Type B pancreatic cell (in vitro differentiated cells): ENCODE data around the gene C4orf50. TPM values are rescaled to one million over a fixed set of nuclear protein-coding genes. Genes with fewer than 3 reads are reported as not detected.
"Not testable (repeated sequence)": the region's sequence is repeated elsewhere in the genome, so short reads cannot be mapped to it uniquely, and the experiment has no call there.

Source experiments
- DNase-seq: peaks from one replicate; pipeline ENCODE4 v3.0.0; 2021; ENCODE audit warnings: mixed read lengths; ENCODE audit not compliant: unreplicated experiment; ENCODE audit errors: extremely low spot score
- H3K27ac Mint-ChIP-seq: 2 replicates; pipeline ENCODE4 v1.8.0; 2021; ENCODE audit warnings: mild to moderate bottlenecking, mixed read lengths
- H3K27me3 Mint-ChIP-seq: 2 replicates; pipeline ENCODE4 v1.8.0; 2021; ENCODE audit warnings: mixed read lengths
- H3K36me3 Mint-ChIP-seq: 2 replicates; pipeline ENCODE4 v1.8.0; 2021; ENCODE audit warnings: mixed read lengths
- H3K4me1 Mint-ChIP-seq: one replicate; pipeline ENCODE4 v1.8.0; 2021; ENCODE audit warnings: mixed read lengths; ENCODE audit not compliant: unreplicated experiment
- H3K4me3 Mint-ChIP-seq: 2 replicates; pipeline ENCODE4 v1.8.0; 2021; ENCODE audit warnings: mild to moderate bottlenecking, mixed read lengths
- H3K9me3 Mint-ChIP-seq: 2 replicates; pipeline ENCODE4 v1.8.0; 2021; ENCODE audit warnings: mixed read lengths
- CTCF ChIP-seq: fragments of 200-600 bp; sonication (generic); conservative IDR thresholded peaks from 2 replicates; pipeline ENCODE4 v1.5.0; 2021; ENCODE audit warnings: antibody characterized with exemption, mild to moderate bottlenecking
- total RNA-seq: library from RNA; stranded (reverse); gene quantifications from 2 replicates; pipeline ENCODE4 v1.2.1, GENCODE V29; 2021; ENCODE audit warnings: low replicate concordance

Gene C4orf50
- total RNA-seq, 1 donor from 2014 or later, result 0.19 TPM

GRCh38 chr4:5866841-5867813, 151.1 kb downstream of the C4orf50 start:
- H3K4me1 Mint-ChIP-seq, result no peaks in the 10 kb centered on the region
- no peak overlapping the region for H3K4me3 Mint-ChIP-seq
- no peaks in the 10 kb centered on the region for H3K36me3 Mint-ChIP-seq
- no peak for DNase-seq
- H3K9me3 Mint-ChIP-seq, result no peaks in the 10 kb centered on the region
- no peak for TF ChIP-seq CTCF
- peaks cover 9% of the 10 kb centered on the region for H3K27me3 Mint-ChIP-seq
- no peak overlapping the region for H3K27ac Mint-ChIP-seq

DNA sequence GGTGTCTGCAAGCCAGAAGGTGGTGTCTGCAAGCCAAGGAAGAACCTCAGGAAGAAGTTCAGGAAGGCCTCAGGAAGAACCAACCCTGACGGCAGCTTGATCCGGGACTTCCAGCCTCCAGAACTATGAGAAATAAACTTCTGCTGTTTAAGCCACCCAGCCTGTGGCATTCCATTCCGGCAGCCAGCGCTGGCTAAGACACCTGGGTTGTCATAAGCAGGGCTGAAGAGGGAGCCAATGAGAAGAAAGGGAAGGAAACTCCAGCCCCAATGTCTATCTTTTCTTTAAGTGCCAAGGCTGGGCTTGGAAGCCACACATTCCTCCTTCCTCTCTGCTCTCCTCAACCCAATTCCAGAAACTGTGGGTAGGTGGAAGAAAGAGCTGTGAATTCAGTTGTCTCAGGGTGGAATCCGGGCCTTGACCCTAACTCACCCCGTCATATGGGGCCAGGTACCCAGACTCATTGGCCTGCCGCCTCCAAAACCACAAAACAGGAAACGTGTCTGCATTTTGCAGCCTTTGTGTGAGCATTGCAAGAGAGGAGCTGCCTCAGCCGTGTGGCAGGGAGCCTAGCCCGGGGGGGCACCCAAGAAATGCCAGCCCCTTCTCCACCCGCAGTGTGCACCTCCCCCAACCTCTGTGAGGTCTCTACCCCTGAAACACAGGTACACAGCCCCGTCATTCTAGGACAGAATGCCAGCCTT, 152.2 kb downstream of the C4orf50 start:
- no peak for TF ChIP-seq CTCF
- no peaks in the 10 kb centered on the region for H3K36me3 Mint-ChIP-seq
- DNase-seq, result no peak
- H3K4me1 Mint-ChIP-seq, result no peaks in the 10 kb centered on the region
- no peak overlapping the region for H3K4me3 Mint-ChIP-seq
- H3K27ac Mint-ChIP-seq, result no peak overlapping the region
- peaks cover 11% of the 10 kb centered on the region for H3K27me3 Mint-ChIP-seq
- H3K9me3 Mint-ChIP-seq, result no peaks in the 10 kb centered on the region

DNA sequence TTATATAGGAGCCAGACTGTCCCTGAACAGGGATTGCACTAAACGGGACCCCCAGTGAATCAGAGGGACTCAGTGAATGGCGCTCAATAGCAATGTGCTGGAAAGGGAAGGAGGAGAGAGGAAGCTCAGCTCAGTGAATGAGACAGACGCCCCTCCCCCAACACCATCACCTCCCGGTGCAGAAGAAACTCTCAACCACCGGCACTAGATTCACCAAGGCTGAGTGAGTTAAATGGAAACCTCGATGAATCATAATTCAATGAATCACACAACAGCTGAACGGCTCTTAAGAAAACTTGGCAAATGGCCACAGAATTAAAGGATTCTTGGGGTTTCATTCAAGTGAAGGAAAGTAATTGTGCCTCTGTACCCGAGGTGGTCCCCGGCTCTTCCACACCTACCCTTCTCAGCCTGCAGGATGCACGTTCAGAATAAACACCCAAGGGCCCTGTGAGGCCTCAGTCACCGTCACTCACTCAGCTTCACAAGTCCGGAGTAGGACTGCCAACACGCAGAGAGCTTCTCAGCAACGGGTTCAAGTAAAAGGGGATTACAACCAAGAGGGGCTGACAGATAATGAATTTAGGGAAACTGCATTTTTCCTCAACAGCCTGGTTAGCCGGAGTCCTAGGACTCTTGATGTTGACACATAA, 154.6 kb downstream of the C4orf50 start:
- DNase-seq, result no peak
- TF ChIP-seq CTCF, result no peak
- Mint-ChIP-seq H3K27ac (no peak overlapping the region), H3K4me1 (no peaks in the 10 kb centered on the region), H3K9me3 (no peaks in the 10 kb centered on the region), H3K36me3 (no peaks in the 10 kb centered on the region), H3K4me3 (no peak overlapping the region), H3K27me3 (peaks cover 11% of the 10 kb centered on the region)

- no peak for DNase-seq
- no peaks in the 10 kb centered on the region for H3K4me1 Mint-ChIP-seq
- TF ChIP-seq CTCF, result no peak
- no peaks in the 10 kb centered on the region for H3K36me3 Mint-ChIP-seq
- peaks cover 4% of the 10 kb centered on the region for H3K27me3 Mint-ChIP-seq
- no peak overlapping the region for H3K27ac Mint-ChIP-seq
- H3K9me3 Mint-ChIP-seq, result no peaks in the 10 kb centered on the region
- H3K4me3 Mint-ChIP-seq, result no peak overlapping the region
Measured at GRCh38 chr4:5858020-5858769, 160.0 kb downstream of the C4orf50 start.

- no peaks in the 10 kb centered on the region for H3K4me1 Mint-ChIP-seq
- H3K36me3 Mint-ChIP-seq, result no peaks in the 10 kb centered on the region
- DNase-seq, result no peak
- H3K27ac Mint-ChIP-seq, result no peak overlapping the region
- no peak overlapping the region for H3K4me3 Mint-ChIP-seq
- peaks cover 2% of the 10 kb centered on the region for H3K27me3 Mint-ChIP-seq
- no peak for TF ChIP-seq CTCF
- no peaks in the 10 kb centered on the region for H3K9me3 Mint-ChIP-seq
Measured at GRCh38 chr4:5857199-5857598, 161.0 kb downstream of the C4orf50 start.

GRCh38 chr4:5856362-5856761, 161.9 kb downstream of the C4orf50 start:
- H3K4me1 Mint-ChIP-seq, DNase-seq, H3K36me3 Mint-ChIP-seq, H3K9me3 Mint-ChIP-seq, H3K27ac Mint-ChIP-seq, H3K4me3 Mint-ChIP-seq, H3K27me3 Mint-ChIP-seq: not testable (repeated sequence)
